ENCODE measurements around the gene RPUSD1.
"Not testable (repeated sequence)": the region's sequence is repeated elsewhere in the genome, so short reads cannot be mapped to it uniquely, and the experiment has no call there.

The RPUSD1 gene

DNA sequence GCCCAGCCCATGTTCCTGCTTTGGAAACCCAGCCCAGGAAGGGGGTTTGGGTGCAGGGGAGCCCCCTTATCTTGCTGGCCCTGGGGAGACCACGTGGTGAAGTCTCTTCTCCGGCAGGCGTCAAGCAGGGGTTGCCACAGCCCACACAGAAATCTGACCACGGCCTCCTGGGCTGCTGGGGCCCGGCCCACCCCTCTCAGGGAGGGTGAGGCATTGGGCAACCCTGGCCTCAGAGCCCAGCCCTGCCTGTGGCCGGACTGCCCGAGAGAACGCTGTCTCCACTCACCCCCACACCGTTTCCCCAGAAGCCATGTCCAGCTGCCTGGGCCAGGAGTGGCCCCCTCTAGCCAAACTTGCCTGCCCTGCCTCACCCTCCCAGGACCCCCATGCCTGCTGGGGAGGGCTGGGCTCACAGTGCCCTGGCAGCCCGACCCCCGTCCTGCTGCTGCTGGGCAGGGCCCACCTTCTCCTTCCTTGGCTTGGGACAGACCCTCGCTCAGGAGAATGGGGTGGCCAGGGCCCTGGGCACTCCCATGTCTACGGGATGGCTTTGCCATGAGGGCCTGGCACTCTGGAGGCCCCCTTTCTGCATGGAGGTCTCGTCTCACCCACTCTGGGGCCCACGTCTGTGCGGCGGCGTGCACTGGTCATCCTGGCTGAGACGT is 6.7 kb downstream of the RPUSD1 start:
- DNase-seq, result no peak

DNA sequence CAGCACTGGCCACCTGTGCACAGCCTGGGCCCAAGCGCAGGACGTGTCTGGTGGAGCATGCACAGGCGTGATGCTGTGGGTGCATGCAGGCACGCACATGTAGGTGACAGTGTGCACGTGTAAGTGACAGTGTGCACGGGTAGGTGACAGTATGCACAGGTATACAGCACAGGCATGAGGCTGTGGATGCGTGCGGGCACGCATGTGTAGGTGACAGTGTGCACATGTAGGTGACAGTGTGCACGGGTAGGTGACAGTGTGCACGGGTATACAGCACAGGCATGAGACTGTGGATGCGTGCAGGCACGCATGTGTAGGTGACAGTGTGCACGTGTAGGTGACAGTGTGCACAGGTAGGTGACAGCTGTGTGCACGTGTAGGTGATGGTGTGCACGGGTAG is 7.9 kb downstream of the RPUSD1 start:
- no peak for DNase-seq

DNA sequence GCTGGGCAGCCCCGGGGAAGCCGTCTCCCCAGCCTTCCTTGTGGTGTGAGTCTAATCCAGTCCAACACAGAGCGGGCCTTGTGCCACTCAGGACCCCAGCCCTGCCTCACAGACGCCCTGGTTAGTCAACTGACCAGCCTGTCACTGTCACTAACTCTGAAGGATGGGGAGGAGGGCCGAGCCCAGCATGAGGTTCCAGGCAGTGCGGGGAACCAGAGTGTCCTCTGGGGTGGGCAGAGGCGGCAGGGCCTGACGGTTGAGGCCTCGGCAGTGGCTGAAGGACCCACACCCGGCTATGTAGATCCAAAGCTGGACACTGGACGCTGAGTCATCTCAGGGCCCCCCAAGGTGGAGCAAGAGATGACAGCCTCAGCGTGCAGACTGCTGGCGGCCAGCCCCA is 8.6 kb downstream of the RPUSD1 start:
- DNase-seq, result no peak

DNA sequence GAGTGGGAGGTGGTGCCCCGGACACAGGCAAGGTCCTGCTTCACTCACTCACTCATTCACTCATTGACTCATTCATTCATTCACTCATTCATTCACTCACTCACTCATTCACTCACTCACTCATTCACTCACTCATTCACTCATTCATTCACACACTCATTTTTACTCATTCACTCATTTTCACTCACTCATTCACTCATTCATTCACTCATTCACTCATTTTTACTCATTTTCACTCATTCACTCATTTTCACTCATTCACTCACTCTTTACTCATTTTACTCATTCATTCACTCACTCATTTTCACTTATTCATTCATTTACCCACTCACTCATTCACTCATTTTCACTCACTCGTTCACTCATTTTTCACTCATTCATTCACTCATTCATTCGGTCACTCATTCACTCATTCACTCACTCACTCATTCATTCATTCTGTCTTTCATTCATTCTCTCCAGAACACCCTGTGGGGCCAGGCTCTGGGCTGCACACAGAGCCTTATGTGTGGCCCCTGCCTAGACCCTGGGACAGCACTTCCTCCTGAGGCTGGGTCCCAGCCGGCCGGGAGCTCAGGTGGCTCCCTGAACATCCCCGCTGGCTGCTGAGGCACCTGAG is 9.2 kb downstream of the RPUSD1 start:
- no peak for DNase-seq

DNA sequence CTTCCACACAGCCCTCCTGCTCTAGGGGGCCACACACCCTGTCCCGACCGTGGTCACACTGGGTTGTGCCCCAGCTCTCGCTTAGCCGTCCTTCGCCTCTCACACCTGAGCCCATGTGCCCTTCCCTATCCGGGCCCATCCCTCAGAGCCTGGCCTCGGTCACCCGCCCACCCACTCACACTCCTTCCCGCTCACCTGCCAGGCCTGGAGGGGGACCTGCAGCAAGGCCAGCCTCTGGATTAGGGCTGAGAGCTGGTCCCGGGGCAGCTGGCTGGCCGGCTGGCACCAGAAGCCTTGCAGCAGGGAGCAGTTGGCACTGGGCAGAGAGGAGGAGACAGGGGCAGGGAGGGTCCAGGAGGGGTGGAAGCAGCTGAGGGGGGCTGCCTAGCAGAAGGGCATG is 9.7 kb downstream of the RPUSD1 start:
- DNase-seq, result no peak

DNA sequence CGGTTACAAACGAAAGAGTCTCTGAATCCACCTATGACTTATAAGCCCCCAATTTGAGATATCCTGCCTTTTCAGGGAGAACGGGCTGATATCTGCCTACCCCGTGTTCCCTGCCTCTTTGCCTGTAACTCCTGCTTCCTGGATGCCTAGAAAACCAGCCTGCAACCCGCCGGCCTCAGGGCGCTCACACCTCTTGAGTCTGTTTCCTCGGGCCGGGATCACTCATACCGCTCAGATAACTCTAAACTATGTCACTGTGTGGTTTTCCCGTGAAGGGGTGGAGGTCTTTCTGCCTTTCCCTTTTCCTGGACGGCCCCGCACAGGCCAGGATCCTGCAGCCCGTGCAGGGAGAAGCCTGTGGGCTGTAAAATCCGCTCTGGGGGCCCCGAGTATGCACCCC is 10.4 kb downstream of the RPUSD1 start:
- DNase-seq, result no peak

DNA sequence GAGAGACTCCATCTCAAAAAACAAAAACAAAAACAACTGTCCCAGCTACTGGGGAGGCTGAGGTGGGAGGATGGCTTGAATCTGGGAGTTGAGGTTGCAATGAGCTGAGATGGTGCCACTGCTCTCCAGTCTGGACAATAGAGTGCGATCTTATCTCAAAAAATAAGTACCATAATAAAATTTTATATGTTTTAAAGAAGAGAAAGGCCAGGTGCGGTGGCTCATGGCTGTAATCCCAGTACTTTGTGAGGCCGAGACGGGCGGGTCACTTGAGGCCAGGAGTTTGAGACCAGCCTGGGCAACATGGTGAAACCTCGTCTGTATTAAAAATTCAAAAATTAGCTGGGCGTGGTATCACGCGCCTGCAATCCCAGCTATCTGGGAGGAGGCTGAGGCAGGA is 11.4 kb downstream of the RPUSD1 start:
- DNase-seq, result no peak

DNA sequence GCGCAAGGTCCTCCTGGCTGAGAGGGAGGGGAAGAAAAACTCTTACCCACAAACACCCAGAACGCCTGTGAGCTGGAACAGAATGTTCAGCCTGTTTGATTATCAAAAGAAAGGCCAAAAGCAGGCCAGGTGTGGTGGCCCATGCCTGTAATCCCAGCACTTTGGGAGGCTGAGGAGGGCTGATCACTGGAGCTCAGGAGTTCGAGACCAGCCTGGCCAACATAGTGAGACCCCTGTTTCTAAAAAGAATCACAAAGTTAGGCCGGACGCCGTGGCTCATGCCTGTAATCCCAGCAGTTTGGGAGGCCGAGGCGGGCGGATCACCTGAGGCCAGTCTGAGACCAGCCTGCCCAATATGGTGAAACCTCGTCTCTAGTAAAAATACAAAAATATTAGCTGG is 11.9 kb downstream of the RPUSD1 start:
- DNase-seq, result not testable (repeated sequence)

DNA sequence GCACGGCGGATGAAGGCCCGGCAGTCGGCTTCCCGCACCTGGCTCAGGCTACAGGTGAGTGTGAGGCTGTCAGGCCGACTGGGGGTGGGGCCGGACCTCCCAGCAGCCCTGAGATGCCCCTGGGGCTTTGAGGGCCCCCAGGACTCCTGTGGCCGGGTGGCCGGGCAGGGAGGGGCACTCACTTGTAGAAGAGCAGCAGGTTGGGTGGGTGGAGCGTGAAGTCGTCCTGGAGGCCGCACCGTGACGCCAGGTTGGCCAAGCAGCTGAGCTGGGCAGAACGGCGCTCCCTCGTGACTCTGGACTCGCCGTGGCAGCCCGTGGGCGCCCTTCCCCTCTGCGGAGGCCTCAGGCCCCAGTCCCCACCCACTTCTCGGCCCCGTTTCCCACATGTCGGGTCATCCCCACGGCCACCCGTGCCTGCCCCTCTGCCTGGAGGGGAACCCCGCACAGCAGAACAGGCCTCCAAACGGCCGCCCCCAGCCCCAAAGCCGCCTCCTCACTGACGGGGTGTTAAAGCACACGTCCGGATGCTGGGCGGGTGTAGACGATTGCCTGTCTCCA is 12.9 kb downstream of the RPUSD1 start:
- no peak for DNase-seq

DNA sequence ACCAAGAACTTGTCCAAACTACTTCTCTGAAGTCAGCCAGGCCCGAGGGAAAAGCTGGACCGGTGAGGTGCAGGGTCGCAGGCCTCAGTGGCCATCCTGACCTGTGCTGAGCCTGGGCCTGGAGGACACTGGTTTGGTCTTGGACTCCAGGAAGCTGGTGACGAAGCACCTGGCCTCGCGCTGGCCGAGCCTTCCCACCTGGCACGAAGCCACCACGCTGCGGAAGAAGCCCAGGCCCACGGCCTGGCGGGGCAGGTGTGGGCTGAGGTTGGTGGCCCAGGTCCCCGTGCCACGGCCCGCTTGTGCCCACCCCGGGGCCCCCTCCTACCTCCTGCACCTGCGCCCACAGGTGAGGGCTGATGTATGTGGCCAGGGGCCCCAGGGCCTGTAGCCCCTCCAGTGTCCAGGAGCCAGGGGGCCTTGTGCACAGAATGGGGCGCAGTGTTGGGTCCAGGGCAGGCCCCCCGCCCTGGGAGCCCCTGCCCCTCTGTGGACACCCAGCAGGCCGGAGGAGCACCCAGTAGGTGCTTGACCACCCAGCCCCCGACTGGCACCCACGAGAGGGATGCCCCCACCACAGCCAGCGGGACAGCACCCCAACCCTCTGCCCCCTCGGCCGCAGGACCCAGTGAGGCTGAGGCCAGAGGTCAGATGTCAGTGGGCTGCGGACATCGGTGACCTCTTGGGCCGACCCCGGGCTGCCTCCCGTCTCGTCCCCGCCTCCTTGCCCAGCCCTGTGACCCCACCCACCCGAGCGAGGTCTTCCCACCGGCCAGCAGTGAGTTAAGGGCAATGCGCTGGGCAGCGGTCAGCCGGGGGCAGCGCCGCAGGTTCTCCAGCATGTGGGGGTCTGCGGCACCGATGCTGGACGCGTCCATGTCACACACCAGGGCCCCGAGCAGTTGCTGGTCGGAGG is 13.8 kb downstream of the RPUSD1 start:
- no peak for DNase-seq

DNA sequence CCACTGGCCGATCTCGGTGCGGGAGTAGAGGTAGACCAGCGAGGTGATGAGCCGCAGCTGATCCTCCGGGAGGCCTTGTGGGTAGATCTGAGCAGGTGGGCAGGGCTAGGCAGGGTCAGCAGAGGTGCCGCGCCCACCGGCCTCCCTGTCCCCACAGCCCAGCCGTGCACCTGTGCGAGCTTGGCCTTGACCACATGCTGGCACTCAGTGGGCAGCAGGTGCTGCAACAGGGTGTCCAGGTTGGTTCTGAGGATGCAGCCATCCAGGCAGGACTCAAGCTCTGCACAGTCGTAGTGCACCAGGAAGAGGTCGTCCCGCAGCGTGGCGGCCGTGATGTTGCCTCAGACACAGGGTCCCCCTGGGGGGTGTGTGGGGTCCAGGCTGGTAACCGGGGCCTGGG is 15.2 kb downstream of the RPUSD1 start:
- no peak for DNase-seq

DNA sequence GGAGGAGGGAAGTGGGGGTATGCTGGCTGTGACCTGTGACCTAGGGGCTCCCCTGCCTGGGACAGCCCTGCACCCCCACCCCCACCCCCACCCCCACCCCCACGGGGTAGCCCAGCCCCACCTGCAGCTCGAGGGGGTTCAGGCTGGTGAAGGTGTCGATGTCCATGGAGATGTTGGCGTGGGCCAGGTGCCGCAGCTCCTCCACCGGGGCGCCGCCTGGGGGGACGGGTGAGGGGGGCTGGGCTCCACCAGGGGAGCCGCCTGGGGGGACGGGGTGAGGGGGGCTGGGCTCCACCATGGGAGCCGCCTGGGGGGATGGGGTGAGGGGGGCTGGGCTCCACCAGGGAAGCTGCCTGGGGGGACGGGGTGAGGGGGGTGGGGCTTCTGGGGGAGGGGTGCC is 17.8 kb downstream of the RPUSD1 start:
- no peak for DNase-seq

DNA sequence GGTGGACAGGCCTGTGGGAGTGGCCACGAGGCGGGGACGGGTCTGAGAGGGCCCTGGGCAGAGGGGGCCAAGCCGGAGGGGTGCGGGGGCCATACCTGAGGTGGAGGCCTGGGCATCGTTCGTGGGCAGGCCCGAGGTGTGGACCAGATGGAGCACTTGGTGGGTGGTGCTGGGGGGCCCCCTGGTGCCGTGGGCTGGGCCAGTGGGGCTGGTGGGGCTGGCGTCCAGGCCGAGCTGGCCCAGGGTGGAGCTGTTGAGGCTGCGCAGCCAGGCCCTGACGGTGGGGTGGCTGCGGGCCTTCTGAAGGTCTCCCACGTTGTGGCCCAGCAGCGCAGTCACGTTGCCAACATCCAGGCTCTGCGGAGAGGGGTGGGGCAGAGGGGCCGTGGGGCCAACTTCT is 18.2 kb downstream of the RPUSD1 start:
- no peak for DNase-seq

DNA sequence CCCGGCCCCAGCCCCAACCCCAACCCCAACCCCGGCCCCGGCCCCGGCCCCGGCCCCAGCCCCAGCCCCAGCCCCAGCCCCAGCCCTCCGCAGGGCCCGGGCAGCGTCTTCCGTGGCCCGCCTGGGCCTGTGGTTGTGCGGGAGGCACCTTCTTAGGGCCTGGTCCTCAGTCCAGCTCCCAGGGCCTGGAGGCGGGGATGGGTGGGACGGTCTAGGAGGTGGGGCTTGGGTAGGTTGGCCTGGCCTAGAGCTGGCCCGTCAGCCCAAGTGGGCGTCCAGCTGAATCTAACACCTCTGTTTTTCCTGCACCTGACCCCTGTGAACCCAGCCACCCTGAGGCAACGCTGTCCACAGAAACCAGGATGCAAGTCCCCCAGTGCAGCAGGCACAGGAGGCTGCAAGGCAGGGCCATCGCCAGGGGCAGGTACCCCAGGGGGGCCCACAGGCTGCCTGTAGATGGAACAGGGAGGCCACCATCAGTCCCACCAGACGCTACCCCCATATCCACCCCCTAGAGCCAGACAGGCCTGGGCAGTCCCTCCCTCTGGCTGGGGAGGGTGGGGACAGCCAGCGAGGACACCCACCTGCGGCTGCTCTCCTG is 18.9 kb downstream of the RPUSD1 start:
- DNase-seq, result no peak

DNA sequence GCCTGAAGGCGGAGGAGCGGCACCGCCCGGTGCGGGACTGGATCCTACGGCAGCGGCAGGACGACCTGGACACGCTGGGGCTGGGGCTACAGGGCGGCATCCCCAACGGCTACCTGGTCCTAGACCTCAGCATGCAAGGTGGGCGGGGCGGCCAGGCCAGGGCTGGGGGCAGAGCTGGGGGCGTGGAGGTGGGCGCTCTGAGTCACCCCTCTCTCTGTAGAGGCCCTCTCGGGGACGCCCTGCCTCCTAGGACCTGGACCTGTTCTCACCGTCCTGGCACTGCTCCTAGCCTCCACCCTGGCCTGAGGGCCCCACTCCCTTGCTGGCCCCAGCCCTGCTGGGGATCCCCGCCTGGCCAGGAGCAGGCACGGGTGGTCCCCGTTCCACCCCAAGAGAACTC is 19.8 kb downstream of the RPUSD1 start:
- no peak for DNase-seq

DNA sequence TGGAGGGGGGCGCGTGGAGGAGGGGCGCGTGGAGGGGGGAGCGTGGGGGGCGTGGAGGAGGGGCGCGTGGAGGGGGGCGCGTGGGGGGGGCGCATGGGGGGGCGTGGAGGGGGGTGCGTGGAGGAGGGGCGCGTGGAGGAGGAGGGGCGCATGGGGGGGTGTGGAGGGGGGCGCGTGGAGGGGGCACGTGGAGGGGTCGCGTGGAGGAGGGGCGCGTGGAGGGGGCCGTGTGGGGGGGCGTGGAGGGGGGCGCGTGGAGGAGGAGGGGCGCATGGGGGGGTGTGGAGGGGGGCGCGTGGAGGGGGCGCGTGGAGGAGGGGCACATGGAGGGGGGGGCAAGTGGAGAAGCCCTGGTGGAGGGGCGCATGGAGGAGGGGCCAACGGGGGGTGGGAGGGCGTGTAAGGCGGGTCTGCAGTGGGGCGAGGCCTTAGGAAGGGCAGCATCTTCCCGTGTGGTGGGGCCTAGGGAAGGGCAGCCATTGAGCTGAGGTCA is 20.4 kb downstream of the RPUSD1 start:
- DNase-seq, result no peak

DNA sequence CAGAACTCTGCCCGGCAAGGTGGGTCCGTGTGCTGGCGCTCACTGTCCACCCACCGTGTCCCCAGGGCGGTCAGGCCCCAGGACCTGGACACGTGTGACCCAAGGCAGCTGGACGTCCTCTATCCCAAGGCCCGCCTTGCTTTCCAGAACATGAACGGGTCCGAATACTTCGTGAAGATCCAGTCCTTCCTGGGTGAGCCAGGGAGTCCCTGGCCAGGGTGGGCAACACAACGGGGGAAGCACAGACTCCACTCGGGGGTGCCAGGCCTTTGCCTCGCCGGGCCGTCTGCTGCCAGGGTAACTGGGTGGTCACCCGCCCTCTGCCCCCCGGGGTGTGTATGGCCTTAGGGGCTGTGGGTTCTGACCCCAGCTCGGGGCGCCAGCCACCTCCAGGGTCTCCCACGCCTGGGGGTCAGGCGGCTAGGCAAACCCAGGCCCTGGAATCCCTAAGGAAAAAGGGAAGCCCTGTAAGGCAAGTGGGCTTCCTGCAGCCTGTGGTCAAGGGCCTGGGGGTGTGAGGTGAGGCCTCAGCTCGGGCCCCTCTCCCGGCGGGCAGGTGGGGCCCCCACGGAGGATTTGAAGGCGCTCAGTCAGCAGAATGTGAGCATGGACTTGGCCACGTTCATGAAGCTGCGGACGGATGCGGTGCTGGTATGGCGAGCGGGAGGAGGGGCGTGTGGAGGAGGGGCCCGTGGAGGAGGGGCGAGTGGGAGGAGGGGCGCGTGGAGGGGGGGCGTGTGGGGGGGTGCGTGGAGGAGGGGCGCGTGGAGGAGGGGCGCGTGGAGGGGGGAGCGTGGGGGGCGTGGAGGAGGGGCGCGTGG is 21.2 kb downstream of the RPUSD1 start:
- no peak for DNase-seq

DNA sequence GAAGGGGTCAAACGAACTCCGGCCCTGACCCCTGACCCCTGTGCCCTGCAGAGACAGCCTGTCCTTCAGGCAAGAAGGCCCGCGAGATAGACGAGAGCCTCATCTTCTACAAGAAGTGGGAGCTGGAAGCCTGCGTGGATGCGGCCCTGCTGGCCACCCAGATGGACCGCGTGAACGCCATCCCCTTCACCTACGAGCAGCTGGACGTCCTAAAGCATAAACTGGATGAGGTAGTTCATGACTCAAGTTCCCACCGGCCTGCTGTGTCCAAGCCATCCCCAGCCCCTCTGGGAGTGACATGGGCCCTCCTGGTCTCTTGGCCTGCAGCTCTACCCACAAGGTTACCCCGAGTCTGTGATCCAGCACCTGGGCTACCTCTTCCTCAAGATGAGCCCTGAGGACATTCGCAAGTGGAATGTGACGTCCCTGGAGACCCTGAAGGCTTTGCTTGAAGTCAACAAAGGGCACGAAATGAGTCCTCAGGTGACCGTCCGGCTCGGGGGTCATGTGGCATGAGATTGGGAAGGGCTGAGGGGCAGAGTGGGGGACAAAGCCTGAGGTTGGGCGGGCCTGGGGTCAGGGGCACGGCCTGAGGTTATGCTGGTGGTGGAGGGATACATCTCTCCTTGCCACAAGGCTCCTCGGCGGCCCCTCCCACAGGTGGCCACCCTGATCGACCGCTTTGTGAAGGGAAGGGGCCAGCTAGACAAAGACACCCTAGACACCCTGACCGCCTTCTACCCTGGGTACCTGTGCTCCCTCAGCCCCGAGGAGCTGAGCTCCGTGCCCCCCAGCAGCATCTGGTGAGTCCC is 22.0 kb downstream of the RPUSD1 start:
- no peak for DNase-seq

DNA sequence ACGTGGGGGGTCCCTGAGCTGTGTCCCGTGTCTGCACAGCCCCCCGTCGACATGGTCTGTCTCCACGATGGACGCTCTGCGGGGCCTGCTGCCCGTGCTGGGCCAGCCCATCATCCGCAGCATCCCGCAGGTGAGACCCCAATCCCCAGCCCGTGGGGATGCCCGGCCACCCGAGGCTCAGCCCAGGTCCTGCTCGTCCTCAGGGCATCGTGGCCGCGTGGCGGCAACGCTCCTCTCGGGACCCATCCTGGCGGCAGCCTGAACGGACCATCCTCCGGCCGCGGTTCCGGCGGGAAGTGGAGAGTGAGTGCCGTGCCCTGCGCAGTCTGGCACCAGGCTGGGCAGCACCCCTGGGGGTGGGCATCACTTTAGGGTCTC is 22.7 kb downstream of the RPUSD1 start:
- DNase-seq, result no peak

DNA sequence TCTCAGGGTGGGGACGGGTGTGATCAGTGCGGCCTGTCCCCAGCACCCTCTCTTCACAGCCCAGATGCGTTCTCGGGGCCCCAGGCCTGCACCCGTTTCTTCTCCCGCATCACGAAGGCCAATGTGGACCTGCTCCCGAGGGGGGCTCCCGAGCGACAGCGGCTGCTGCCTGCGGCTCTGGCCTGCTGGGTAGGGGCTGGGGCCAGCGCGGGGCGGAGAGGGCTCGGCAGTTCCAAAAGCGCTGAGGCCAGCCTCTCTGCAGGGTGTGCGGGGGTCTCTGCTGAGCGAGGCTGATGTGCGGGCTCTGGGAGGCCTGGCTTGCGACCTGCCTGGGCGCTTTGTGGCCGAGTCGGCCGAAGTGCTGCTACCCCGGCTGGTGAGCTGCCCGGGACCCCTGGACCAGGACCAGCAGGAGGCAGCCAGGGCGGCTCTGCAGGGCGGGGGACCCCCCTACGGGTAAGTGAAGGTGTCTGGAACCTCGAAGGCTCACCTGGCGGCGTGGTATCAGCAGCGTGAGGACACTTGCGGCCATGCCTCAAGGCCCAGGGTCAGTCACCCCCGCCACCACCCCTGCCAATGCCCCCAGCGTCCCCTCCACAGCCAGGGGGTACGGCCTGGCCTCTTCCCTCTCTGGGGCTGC is 23.2 kb downstream of the RPUSD1 start:
- DNase-seq, result no peak

Data from cerebellar nuclear complex (tissue), 1 donor.